ENCODE data around the gene PTCD3.

GRCh38 chr2:86068648-86069047 lies 37.4 kb upstream of the PTCD3 start:
- TF ChIP-seq, protein P1, sequence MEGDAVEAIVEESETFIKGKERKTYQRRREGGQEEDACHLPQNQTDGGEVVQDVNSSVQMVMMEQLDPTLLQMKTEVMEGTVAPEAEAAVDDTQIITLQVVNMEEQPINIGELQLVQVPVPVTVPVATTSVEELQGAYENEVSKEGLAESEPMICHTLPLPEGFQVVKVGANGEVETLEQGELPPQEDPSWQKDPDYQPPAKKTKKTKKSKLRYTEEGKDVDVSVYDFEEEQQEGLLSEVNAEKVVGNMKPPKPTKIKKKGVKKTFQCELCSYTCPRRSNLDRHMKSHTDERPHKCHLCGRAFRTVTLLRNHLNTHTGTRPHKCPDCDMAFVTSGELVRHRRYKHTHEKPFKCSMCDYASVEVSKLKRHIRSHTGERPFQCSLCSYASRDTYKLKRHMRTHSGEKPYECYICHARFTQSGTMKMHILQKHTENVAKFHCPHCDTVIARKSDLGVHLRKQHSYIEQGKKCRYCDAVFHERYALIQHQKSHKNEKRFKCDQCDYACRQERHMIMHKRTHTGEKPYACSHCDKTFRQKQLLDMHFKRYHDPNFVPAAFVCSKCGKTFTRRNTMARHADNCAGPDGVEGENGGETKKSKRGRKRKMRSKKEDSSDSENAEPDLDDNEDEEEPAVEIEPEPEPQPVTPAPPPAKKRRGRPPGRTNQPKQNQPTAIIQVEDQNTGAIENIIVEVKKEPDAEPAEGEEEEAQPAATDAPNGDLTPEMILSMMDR (conservative IDR thresholded peaks at IDR 0.05 in 1 of 2, IDR thresholded peaks at IDR 0.05 in 1 of 2; ENCODE audit: low read depth in 1 of 2, low read length in 2 of 2) = no peak
- no peak for TF ChIP-seq EZH2 (IDR thresholded peaks at IDR 0.05; ENCODE audit: low read length, missing control alignments)
